NCI-H748 treated with DMSO at 0.1 percent for 48 hours (cell line): Measurements from ENCODE around the gene ITGB1.
"Not testable (repeated sequence)": the region's sequence is repeated elsewhere in the genome, so short reads cannot be mapped to it uniquely, and the experiment has no call there.

Source experiments
- DNase-seq: peaks from one replicate; lab custom pipeline; 2025; lab: John Stamatoyannopoulos, UW

ITGB1 gene

GRCh38 chr10:32938554-32939061, 19.4 kb downstream of the ITGB1 start:
- DNase-seq: no peak

- DNase-seq: no peak
Measured at GRCh38 chr10:32937911-32938424, 20.1 kb downstream of the ITGB1 start.

- DNase-seq: no peak
Measured at GRCh38 chr10:32932225-32932729, 25.8 kb downstream of the ITGB1 start.

GRCh38 chr10:32931593-32931992, 26.4 kb downstream of the ITGB1 start:
- DNase-seq: no peak

GRCh38 chr10:32930036-32930435, 28.0 kb downstream of the ITGB1 start:
- no peak for DNase-seq

- no peak for DNase-seq
Measured at GRCh38 chr10:32929634-32930033, 28.4 kb downstream of the ITGB1 start.

- DNase-seq: no peak
Measured at GRCh38 chr10:32927750-32928149, 30.3 kb downstream of the ITGB1 start.

- DNase-seq: no peak
Measured at GRCh38 chr10:32923849-32924248, 34.2 kb downstream of the ITGB1 start.

GRCh38 chr10:32923134-32923533, 34.9 kb downstream of the ITGB1 start:
- DNase-seq: no peak

- no peak for DNase-seq
Measured at GRCh38 chr10:32922170-32922569, 35.9 kb downstream of the ITGB1 start.

- DNase-seq: not testable (repeated sequence)
Measured at GRCh38 chr10:32917817-32918216, 40.2 kb downstream of the ITGB1 start.

- no peak for DNase-seq
Measured at GRCh38 chr10:32911285-32912016, 46.6 kb downstream of the ITGB1 start.

GRCh38 chr10:32909970-32910369, 48.1 kb downstream of the ITGB1 start:
- not testable (repeated sequence) for DNase-seq

GRCh38 chr10:32909456-32909855, 48.6 kb downstream of the ITGB1 start:
- no peak for DNase-seq

- DNase-seq: no peak
Measured at GRCh38 chr10:32906595-32906994, 51.4 kb downstream of the ITGB1 start.

GRCh38 chr10:32905466-32905865, 52.6 kb downstream of the ITGB1 start:
- DNase-seq: no peak

- no peak for DNase-seq
Measured at GRCh38 chr10:32901815-32902214, 56.2 kb downstream of the ITGB1 start.

GRCh38 chr10:32895200-32895968, 62.6 kb downstream of the ITGB1 start:
- DNase-seq: not testable (repeated sequence)

- no peak for DNase-seq
Measured at GRCh38 chr10:32893916-32894664, 63.9 kb downstream of the ITGB1 start.

GRCh38 chr10:32893434-32893833, 64.6 kb downstream of the ITGB1 start:
- no peak for DNase-seq

GRCh38 chr10:32891261-32891660, 66.8 kb downstream of the ITGB1 start:
- DNase-seq: no peak

GRCh38 chr10:32890444-32890843, 67.6 kb downstream of the ITGB1 start:
- no peak for DNase-seq
